Measurements from ENCODE around the gene FKBP11.

DNA sequence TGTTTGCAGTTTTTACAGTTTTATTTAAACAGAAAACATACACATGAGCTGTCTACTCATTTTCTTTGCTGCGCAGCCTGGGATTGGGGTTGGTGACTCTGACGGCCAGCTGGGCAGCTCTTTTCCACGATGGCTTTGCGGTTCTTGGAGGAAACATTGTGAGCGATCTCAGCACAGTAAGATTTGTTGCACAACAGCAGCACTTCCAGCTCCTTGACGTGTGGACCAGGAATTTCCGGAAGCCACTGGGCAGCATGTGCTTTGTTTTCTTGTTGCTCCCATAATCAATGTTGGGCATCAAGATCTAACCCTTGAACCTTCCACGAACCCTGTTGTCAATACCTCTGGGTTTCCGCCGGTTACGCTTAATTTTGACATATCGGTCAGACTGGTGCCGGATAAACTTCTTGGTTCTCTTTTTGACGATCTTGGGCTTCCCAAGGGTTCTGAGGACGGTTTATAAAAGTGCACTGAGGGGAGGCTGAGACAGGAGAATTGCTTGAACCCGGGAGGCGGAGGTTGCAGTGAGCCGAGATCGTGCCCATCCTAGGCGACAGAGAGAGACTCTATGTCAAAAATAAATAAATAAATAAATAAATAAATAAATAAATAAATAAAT lies 21.8 kb downstream of the FKBP11 start:
- TF ChIP-seq, protein P1, sequence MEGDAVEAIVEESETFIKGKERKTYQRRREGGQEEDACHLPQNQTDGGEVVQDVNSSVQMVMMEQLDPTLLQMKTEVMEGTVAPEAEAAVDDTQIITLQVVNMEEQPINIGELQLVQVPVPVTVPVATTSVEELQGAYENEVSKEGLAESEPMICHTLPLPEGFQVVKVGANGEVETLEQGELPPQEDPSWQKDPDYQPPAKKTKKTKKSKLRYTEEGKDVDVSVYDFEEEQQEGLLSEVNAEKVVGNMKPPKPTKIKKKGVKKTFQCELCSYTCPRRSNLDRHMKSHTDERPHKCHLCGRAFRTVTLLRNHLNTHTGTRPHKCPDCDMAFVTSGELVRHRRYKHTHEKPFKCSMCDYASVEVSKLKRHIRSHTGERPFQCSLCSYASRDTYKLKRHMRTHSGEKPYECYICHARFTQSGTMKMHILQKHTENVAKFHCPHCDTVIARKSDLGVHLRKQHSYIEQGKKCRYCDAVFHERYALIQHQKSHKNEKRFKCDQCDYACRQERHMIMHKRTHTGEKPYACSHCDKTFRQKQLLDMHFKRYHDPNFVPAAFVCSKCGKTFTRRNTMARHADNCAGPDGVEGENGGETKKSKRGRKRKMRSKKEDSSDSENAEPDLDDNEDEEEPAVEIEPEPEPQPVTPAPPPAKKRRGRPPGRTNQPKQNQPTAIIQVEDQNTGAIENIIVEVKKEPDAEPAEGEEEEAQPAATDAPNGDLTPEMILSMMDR (IDR thresholded peaks at IDR 0.05): no peak
- no peak for TF ChIP-seq EZH2 (IDR thresholded peaks at IDR 0.05)
